Umbilical cord (tissue), 2 donors: ENCODE measurements around the gene SDK1. TPM values are rescaled to one million over a fixed set of nuclear protein-coding genes. Genes with fewer than 3 reads are reported as not detected.

ENCODE experiments used
- DNase-seq: peaks from one replicate; pipeline ENCODE4 v3.0.0-alpha.2; 2015; ENCODE audit warnings: low spot score
- total RNA-seq: library from RNA; depleted of rRNA; stranded (reverse); fragments of >200 nt; gene quantifications from one replicate; pipeline ENCODE4 v1.2.3, GENCODE V29; 2014; ENCODE audit warnings: low replicate concordance; ENCODE audit not compliant: insufficient read depth

Gene SDK1
- total RNA-seq, 1 donor from 2014 or later = 7.9 TPM

GRCh38 chr7:4127909-4128560, 827.0 kb downstream of the SDK1 start:
- no peak for DNase-seq

DNA sequence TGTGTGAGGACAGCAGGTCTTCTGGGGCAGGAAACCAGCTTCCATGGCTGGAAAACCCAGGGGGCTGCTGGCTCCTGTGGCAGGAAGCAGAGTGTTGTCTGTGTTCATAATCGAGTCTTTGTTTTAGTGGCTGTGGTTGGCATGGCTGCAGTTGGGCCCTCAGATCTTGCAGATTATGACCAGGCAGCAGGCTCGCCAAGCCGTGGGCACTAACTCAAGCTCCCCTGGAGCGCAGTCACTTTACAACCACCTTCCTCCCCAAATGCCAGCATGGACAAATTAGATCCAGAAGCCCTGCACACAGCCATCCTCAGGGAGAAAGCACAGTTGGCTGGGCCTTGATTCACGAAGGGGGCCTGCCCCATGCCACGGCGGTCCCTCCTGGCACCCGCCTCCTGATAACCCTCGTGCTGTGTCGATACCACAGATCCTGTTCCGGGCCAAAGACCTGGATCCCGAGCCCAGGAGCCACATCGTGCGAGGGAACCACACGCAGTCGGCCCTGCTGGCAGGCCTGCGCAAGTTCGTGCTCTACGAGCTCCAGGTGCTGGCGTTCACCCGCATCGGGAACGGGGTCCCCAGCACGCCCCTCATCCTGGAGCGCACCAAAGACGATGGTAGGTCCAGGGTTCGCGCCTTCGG, 828.5 kb downstream of the SDK1 start:
- no peak for DNase-seq

DNA sequence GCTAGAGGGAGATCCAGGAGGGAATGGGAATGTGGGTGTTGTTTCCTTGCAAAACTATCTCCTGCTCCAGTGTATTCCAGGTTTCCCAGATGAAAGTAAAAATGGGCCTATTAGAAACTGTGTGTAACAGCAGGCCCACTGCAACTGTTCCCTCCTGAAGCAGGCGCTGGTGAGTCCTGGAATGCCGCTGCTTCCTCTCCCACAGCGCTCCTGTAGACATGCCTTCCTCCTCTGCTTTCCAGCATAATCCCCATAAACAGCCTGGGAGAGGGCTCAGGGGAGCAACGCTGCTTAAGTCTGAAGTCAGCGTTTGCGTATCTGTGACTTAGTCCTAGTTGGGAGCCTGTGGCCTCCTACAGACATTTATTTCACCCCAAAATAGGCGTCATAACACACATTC, 830.0 kb downstream of the SDK1 start:
- no peak for DNase-seq

GRCh38 chr7:4132221-4132620, 831.2 kb downstream of the SDK1 start:
- no peak for DNase-seq

DNA sequence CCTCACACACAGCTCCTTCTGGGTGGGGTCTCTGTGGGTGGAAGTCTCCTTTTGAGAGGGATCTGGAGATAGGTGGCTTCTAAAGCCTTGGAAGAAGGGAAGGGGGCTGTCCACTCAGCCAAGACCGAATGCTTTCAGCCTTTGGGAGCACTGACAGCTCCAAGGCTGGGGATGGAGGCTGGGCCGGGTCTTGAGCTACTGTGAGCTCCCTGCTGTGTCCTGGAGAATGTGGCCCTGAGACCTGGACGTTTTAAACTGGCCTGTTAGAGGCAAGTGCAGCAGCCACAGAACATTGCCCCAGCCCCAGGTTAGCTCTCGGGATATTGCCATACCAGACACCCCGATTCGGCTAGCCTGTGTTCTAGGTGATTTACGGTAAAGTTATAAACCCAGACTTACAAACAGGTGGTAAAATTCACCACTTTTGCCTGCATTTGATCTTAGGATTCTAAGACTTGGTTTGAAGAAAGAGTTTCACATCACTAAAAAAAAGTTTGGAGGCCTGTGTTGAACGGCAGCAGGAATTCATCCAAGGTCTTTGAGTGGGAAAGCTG, 832.5 kb downstream of the SDK1 start:
- no peak for DNase-seq

DNA sequence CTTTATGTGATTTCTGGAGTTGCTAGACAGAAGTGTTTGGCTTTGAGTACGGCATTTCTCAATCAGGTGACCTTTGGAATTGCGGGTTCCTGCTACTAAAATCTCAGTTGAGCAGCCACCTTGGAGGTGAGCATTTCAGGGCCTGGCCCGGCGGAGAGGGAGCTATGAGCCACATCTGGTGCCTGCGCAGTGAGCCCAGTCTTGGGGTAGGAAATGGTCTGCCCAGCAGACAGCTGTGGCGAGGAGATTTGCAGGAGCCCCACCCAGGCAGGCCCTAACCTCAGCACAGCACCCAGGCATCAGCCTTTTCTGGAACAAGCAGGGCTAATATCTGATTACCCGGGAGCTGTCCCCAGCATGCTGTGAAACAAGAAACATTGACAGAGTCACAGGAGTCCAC, 833.2 kb downstream of the SDK1 start:
- DNase-seq = no peak

DNA sequence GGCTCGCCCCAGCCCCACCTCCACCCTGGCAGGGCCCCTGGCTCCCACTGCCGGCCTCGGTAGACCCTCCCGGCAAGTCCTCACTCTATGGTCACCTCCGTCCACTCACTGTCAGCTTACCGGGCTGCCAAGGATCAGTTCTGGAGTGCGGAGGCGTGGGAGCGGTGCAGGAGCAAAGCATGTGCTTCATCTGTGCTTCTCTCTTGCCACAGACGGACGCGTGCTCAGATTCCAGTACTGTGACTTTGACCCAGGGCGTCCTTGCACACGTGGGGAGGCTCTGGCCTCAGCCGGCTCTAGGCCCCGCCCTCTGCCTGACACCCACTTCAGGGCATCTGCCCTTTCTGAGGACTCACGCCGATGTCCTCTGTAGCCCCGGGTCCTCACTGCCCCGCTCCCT, 833.6 kb downstream of the SDK1 start:
- DNase-seq = no peak

GRCh38 chr7:4135301-4135700, 834.2 kb downstream of the SDK1 start:
- DNase-seq = no peak

GRCh38 chr7:4136036-4136435, 835.0 kb downstream of the SDK1 start:
- DNase-seq = no peak

DNA sequence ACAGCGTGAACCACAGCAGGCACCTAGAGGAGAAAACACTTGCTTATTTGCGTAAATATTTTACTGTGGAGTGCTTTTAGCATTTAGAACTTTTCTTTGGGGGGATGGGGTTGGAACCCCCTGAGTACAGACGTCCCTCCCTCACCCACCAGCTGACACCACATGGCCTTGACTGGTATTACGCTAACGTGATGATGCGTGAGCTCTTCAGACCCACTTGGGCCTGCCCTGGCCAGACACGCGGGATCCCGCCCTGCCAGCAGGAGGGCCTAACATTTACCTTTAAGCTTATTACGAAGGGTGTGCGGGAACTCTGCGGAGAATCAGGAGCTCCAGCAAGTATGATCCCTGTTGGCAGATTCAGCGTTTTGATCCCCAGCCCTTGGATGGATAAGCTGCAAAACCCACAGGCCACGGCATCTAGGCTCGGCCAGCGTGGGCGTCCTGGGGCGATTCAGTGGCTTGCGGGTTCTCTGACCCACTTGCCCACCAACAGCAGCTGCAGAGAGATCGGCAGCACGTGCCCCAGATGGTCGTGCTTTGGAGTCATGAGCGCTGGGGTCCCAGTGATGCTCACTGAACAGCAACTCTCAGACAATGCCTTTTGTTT, 835.6 kb downstream of the SDK1 start:
- DNase-seq = no peak

GRCh38 chr7:4137552-4137951, 836.5 kb downstream of the SDK1 start:
- no peak for DNase-seq

DNA sequence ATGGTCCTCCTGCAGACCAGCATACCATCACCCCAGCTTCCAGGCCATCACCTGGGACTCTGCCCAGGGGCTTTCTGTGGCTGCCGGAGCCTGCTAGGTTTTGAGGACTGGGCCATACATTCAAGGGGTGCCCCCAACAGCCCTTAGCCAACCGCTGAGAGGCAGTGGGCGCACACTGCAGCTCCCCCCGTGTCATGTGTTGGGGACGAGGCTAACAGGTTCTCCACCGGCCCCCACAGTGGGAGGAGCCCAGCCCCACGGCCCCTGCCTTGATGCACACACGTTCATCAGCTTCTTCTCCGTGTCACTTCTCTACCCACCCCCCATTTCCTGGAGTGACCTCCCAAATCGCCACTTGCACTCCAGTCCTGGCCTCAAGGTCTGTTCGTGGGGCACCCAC, 837.8 kb downstream of the SDK1 start:
- DNase-seq = no peak

DNA sequence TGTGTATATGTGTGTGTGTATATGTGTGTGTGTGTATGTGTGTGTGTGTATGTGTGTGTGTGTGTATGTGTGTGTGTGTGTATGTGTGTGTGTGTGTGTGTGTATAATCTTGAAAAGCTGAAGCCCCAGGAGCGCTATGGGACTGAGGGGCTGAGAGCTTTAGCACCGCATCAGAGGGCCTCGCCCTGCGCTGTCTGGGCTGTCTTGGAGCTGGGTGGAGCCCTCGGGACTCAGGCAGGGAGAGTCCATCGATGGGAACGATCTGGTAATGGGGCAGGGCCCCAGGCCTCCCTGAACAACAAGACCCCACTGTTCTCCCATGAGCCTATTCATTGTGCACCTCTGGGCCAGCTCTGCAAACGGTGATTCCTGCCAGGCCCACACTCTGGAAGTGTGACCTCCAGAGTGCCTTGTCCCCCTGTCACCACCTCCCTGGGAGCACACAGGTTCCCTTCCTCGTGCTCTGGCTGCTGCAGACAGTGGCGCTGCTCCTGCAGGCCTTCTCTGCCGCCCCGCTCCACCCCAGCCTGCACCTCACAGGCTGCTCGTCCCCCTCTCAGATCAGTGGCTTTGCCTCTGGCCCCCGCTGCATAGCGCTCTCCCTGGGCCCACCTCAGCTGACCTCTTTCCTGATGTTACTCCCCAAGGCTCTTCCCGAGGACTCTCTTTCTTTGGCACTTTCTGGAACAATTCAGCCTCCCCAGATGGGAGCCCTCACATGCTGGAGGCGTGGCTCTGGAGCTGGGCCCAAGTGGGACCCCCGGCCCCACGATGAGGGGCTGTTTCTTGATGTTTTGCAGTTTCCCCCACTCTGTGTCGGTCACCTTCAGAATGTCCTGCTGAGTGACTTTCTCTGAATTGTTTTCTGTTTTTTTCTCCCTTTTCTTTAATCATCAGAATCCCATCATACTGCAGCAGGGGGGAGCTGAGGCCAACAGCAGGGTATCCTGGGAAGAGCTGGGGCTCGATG, 838.9 kb downstream of the SDK1 start:
- DNase-seq = no peak

DNA sequence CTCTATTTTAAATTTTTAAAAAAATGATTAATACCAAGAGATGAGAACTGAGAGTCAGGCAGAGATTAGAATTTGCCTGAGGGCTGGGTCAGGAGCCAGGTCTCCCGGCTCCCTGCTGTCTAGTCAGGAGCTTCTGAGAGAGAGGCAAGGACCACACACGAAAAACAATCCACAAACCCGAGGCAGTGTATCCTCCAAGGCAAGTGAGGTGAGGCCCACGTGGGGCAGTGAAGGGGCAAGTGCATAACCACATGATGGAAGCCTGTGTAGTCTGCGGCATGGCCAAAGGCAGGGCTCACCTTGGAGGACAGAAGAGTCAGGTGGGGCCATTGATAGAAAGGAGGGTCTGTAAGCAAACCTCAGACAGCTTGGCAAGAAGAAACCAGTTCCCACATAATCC, 839.9 kb downstream of the SDK1 start:
- DNase-seq = no peak

GRCh38 chr7:4143006-4143405, 842.0 kb downstream of the SDK1 start:
- DNase-seq = no peak

GRCh38 chr7:4143511-4144171, 842.6 kb downstream of the SDK1 start:
- no peak for DNase-seq

DNA sequence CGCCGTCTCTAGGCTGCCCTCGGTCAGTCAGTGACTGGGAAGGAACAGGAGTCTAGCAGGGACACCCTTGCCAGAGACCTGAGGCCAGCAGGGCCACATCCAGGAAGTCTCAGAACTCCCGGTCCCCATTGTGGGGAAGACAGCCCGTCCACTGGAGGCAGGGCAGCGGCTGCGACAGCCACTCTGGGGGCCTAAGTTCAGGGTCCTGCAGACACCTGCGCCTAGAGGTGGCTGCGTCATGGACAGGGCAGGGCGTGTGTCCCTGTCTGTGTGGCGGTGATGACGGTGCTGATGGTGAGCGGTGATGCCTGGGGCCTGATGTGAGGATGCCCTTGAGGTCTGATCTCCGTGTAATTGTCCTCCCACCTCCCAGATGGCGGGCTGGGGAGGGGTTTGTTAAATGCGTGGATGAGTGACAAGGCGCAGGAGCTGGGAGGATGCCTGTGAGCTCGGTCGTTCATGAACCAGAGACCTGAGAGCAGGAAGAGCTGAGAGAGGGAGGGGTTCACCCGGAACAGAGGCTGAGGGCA, 843.2 kb downstream of the SDK1 start:
- DNase-seq = no peak

GRCh38 chr7:4144811-4145510, 843.9 kb downstream of the SDK1 start:
- peak; percentile 95 for DNase-seq

- no peak for DNase-seq
Observed at GRCh38 chr7:4145576-4145975, 844.5 kb downstream of the SDK1 start.

DNA sequence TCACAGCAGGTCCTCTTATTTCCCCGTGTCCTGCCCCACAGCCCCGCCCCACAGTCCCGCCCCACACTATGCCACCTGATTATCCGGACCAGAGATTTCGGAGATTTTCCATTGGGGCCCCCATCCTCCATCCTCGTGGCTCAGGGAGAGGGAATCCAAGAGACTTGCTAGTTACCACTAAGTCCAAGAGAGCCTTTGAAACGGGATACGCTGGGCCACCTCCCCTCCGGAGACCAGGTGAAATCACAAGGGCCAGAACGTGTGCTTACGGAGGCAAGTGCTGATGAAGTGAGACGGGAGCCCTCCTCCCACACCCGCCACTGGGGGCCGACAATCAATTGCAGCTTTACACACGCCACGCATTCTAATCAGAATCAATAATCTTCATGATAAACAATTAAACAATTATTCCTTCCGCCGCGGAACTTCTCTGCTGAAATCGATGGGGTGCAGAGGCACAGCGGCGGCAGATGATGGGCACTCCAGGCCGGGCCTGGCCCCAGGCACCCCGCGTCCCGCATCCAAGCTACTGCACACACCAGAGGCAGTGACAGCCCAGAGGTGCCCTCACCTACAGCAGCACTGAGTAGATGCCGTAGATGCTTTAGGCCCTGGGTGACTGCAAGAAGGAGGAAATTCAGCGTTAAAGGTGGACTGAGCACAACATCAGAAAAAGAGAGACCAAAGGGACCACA, 847.0 kb downstream of the SDK1 start:
- no peak for DNase-seq
